ENCODE measurements around the gene SFN. TPM values are rescaled to one million over a fixed set of nuclear protein-coding genes. Genes with fewer than 3 reads are reported as not detected.
A peak's percentile ranks its signal among the peaks of the same experiment; 100 is the strongest.

The SFN gene
- total RNA-seq, 1 donor from 2014 or later: not detected

GRCh38 chr1:26824731-26825130 lies 38.2 kb upstream of the SFN start:
- no peaks in the 10 kb centered on the region for H3K9me3 Mint-ChIP-seq (ENCODE audit: low read depth)
- H3K4me3 Mint-ChIP-seq (ENCODE audit: unreplicated experiment): no peak overlapping the region
- no peak for DNase-seq (ENCODE audit: low spot score)
- H3K27me3 Mint-ChIP-seq (ENCODE audit: low read depth): no peaks in the 10 kb centered on the region
- no peak for TF ChIP-seq CTCF (IDR thresholded peaks at IDR 0.05)
- H3K36me3 Mint-ChIP-seq (ENCODE audit: low read depth): no peaks in the 10 kb centered on the region
- peak overlapping the region; percentile 53 for H3K27ac Mint-ChIP-seq (ENCODE audit: unreplicated experiment)
- H3K4me1 Mint-ChIP-seq (ENCODE audit: low read depth): peaks cover 31% of the 10 kb centered on the region

- peak; percentile 75 for TF ChIP-seq CTCF (IDR thresholded peaks at IDR 0.05)
- Mint-ChIP-seq H3K27ac (ENCODE audit: unreplicated experiment) (peak within 1 kb of the TSS; percentile 78), H3K36me3 (ENCODE audit: low read depth) (no peaks in the 10 kb centered on the region), H3K9me3 (ENCODE audit: low read depth) (no peaks in the 10 kb centered on the region), H3K4me1 (ENCODE audit: low read depth) (peaks cover 31% of the 10 kb centered on the region), H3K4me3 (ENCODE audit: unreplicated experiment) (peak within 1 kb of the TSS; percentile 88), H3K27me3 (ENCODE audit: low read depth) (no peaks in the 10 kb centered on the region)
- no peak for DNase-seq (ENCODE audit: low spot score)
Observed at GRCh38 chr1:26826261-26827105, 36.5 kb upstream of the SFN start, which contains the start of gene ZDHHC18. TSS of gene ZDHHC18 (plus strand) at chr1:26826688. CDS start at chr1:26826805, 117 bp downstream.

- no peaks in the 10 kb centered on the region for H3K9me3 Mint-ChIP-seq (ENCODE audit: low read depth)
- TF ChIP-seq CTCF (IDR thresholded peaks at IDR 0.05): no peak
- peaks cover 31% of the 10 kb centered on the region for H3K4me1 Mint-ChIP-seq (ENCODE audit: low read depth)
- no peaks in the 10 kb centered on the region for H3K27me3 Mint-ChIP-seq (ENCODE audit: low read depth)
- DNase-seq (ENCODE audit: low spot score): no peak
- H3K36me3 Mint-ChIP-seq (ENCODE audit: low read depth): no peaks in the 10 kb centered on the region
- H3K27ac Mint-ChIP-seq (ENCODE audit: unreplicated experiment): peak overlapping the region; percentile 78
- peak overlapping the region; percentile 87 for H3K4me3 Mint-ChIP-seq (ENCODE audit: unreplicated experiment)
Observed at GRCh38 chr1:26827106-26827604, 35.8 kb upstream of the SFN start.

- H3K4me3 Mint-ChIP-seq (ENCODE audit: unreplicated experiment): peak overlapping the region; percentile 87
- peaks cover 4% of the 10 kb centered on the region for H3K36me3 Mint-ChIP-seq (ENCODE audit: low read depth)
- H3K27me3 Mint-ChIP-seq (ENCODE audit: low read depth): no peaks in the 10 kb centered on the region
- peak overlapping the region; percentile 78 for H3K27ac Mint-ChIP-seq (ENCODE audit: unreplicated experiment)
- no peak for TF ChIP-seq CTCF (IDR thresholded peaks at IDR 0.05)
- H3K9me3 Mint-ChIP-seq (ENCODE audit: low read depth): no peaks in the 10 kb centered on the region
- H3K4me1 Mint-ChIP-seq (ENCODE audit: low read depth): peaks cover 31% of the 10 kb centered on the region
- DNase-seq (ENCODE audit: low spot score): no peak
Observed at GRCh38 chr1:26827663-26828062, 35.3 kb upstream of the SFN start.

GRCh38 chr1:26828411-26828991 lies 34.4 kb upstream of the SFN start:
- peaks cover 10% of the 10 kb centered on the region for H3K36me3 Mint-ChIP-seq (ENCODE audit: low read depth)
- H3K27me3 Mint-ChIP-seq (ENCODE audit: low read depth): no peaks in the 10 kb centered on the region
- no peaks in the 10 kb centered on the region for H3K9me3 Mint-ChIP-seq (ENCODE audit: low read depth)
- H3K4me3 Mint-ChIP-seq (ENCODE audit: unreplicated experiment): no peak overlapping the region
- H3K4me1 Mint-ChIP-seq (ENCODE audit: low read depth): peaks cover 31% of the 10 kb centered on the region
- TF ChIP-seq CTCF (IDR thresholded peaks at IDR 0.05): no peak
- no peak overlapping the region for H3K27ac Mint-ChIP-seq (ENCODE audit: unreplicated experiment)
- DNase-seq (ENCODE audit: low spot score): no peak
